HG02973 (cell line): ENCODE measurements around the gene MRPL45.
"Not testable (repeated sequence)": the region's sequence is repeated elsewhere in the genome, so short reads cannot be mapped to it uniquely, and the experiment has no call there.

ENCODE experiments used
- ATAC-seq: cut with Tn5 transposase; IDR thresholded peaks from one replicate; pipeline ENCODE4 v1.9.1; 2021; ENCODE audit warnings: moderate library complexity; ENCODE audit not compliant: unreplicated experiment

MRPL45 gene

DNA sequence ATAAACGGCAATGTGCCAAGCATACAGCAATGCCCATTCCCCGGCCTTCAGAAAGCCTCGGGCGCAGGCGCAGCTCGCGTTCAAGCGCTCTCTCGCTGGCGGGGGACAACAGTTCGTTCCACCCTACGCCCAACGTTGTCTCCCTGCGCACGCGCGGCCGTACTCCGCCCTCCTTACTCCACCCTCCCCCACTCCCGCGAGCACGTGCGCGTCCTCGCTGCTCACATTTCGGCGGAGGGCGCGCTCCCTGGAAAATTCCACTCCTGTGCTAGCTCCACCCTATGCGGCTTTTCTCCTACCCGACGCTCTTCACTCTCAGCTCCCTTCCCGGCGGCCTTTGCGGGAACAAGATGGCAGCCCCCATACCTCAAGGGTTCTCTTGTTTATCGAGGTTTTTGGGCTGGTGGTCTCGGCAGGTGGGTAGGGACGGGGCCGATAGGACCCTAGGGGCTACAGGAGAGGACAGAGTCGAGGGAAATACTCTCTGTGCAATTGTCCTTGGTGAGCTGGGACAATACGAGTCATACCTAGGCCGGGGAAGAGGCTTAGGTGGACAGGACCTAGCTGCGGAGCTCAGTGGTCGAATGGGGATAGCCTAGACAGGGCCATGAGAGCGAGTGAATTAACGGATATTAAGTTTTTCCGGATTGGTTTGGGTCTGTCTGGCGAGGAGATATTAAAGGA lies at the start of gene MRPL45:
Gene MRPL45, plus strand, starts transcription at position 335 of the 684 bp plus-strand sequence. Its CDS starts 16 bp downstream, at position 351.
- peak; percentile 90 for ATAC-seq

GRCh38 chr17:38253191-38253590 lies 43.8 kb upstream of the MRPL45 start:
- not testable (repeated sequence) for ATAC-seq

DNA sequence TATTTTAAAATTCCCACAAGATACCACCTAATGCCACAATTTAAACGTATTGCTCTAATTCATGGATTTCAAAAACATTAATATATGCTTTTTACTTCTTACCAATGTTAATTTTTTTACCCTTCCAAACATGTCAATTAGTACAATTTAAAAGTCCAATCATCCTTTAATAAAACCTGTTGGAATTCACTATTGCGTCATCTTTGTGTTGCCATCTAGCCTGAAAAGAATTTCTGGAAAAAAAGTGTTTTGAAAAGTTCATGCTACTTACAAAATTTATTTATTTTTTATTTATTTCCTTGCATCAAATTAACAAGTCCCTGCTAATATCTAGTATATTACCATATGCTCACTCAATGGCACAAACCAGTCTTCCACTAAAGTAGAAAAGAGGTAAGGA lies 42.6 kb upstream of the MRPL45 start:
- ATAC-seq: not testable (repeated sequence)

- peak; percentile 71 for ATAC-seq
Measured at GRCh38 chr17:38257013-38257621, 39.9 kb upstream of the MRPL45 start.

DNA sequence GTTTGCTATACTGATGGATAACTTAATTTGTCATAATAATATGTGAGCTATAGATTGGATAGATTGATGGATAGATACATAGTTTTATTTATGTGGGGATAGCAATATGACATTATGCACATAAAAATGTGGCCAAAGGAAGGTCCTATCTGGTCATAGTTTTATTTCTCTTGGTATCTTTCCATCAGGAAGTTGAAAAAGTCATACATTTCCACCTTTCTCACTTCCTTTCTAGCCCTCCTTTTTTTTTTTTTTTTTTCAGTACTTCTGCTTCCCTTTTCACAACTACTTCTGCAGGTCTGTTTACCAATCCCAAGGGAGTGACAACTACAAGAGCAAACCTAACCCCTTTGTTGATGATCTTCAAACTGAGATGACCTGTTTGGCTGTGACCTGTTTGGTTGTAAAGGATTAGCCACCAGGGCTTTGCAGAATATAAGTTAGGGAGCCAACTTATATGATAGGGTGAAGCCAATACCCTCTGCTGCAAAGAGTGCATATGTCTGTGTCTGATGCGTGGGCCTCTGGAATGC lies 30.9 kb upstream of the MRPL45 start:
- ATAC-seq: not testable (repeated sequence)

DNA sequence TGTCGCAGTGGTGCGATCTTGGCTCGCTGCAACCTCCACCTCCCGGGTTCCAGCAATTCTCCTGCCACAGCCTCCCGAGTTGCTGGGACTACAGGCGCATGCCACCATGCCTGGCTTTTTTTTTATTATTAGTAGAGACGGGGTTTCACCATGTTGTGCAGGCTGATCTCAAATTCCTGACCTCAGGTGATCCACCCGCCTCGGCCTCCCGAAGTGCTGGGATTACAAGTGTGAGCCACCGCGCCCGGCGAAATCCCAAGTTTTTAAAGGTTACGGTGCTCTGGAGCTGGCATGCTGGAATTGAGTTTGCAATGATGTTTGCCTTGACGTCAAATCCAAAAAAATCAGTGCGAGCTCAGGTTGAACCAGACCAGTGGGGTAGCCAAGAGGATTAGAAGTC lies 30.4 kb upstream of the MRPL45 start:
- ATAC-seq: not testable (repeated sequence)

DNA sequence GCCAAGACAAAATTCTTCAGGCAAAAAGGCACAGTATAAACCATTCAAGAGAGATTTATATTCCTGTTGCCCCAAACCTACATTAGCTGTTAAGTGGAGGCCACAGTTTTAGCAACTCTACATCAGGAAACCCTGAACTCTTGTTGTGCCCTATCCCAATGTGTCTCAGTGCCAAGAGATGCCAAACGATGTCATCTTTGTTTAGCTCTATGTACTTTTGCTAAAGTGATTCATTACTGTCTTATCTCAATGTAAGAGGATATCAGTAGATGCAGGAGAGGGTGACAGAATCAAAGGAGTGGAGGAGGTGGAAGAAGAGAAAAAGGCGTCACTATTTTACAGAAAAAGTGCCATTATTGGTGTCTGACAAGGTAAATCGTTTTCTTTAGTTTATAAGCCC lies 28.8 kb upstream of the MRPL45 start:
- ATAC-seq: not testable (repeated sequence)

GRCh38 chr17:38269045-38269444 lies 27.9 kb upstream of the MRPL45 start:
- ATAC-seq: not testable (repeated sequence)

DNA sequence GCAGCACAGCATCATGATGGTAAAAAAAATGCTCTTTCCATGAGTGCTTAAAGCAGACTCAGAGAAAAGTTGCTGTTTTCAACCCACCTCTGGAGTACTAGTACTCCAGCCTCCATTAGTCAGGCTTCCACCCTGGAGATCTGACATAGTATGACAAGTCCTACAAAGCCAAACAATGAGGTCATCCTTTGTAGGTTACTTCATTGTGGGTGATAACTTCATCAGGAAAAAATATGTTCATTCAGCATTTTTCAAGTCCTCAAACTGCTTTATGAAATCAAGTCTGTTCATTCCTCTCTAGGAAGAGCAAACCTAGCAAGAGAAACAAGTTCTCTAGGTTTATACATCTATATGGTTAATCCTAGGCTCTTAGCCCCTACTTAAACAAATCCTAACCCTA lies 27.4 kb upstream of the MRPL45 start:
- ATAC-seq: not testable (repeated sequence)

- not testable (repeated sequence) for ATAC-seq
Measured at GRCh38 chr17:38285994-38286393, 11.0 kb upstream of the MRPL45 start.

DNA sequence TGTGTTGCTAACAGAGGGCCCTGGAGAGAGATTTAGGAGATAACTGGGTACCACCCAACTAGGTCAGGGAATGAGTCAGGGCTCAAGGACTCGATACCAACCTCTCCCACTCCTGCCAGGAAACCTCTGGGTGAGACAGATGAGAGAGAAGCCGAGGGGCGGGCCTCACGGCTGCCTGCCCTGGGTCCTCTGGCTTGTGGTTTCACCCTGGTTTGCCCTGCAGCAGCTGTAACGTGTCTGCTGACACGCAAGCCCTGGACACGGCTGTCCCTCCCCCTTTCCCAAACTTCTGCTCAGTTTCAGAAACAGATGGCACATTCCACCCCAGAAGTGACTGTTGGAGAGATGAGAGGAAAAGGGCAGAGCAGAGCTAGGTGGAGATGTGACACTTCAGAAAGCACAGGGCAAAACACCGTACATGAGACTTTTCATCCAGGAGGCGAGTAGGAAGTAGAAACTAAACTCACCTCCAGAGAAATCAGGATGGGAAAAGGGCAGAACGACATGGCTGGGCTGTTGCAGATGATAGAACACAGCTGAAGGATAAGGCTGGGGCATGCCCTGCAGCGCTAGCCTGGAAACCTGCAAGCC lies 10.4 kb upstream of the MRPL45 start:
- not testable (repeated sequence) for ATAC-seq

DNA sequence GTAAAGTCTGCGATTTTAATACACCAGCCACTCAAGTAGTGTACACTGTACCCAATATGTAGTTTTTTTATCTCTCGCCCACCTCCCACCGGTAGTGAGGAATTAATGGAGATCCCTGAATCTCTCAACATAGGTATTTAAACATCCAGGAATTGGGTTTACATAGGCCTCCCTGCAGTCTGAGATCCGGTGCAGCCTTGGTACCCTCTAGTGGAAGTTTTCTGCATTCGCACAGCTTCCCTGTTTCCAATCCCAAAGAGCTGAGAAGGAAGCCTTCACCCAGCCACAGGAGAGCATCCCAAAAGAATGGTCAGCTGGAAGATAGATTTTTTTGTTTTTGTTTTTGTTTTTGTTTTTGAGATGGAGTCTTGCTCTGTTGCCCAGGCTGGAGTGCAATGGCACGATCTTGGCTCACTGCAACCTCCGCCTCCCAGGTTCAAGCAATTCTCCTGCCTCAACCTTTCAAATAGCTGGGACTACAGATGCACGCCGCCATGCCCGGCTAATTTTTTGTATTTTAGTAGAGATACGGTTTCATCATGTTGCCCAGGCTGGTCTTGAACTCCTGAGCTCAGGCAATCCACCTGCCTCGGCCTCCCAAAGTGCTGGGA lies 8.6 kb upstream of the MRPL45 start:
- ATAC-seq: not testable (repeated sequence)

DNA sequence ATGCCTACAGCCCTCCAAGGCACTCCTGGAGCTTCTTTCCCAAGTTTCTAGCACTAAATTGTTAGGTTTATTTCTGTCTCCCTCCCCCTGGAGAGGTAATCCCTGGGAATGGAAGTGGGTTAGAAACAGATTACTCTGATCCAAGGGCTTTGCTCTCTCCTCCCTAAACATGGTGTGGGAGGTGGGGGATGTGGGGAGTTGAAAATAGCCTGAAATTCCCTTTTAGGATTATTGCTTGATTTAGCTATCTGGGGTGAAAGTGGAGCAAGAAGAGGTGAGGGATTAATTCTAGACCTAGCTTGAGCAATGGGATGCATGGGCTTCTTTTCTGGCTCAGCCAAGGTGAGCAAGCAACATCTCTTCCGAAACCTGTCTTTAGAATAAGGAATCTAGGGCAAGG lies 7.2 kb upstream of the MRPL45 start:
- ATAC-seq: not testable (repeated sequence)

DNA sequence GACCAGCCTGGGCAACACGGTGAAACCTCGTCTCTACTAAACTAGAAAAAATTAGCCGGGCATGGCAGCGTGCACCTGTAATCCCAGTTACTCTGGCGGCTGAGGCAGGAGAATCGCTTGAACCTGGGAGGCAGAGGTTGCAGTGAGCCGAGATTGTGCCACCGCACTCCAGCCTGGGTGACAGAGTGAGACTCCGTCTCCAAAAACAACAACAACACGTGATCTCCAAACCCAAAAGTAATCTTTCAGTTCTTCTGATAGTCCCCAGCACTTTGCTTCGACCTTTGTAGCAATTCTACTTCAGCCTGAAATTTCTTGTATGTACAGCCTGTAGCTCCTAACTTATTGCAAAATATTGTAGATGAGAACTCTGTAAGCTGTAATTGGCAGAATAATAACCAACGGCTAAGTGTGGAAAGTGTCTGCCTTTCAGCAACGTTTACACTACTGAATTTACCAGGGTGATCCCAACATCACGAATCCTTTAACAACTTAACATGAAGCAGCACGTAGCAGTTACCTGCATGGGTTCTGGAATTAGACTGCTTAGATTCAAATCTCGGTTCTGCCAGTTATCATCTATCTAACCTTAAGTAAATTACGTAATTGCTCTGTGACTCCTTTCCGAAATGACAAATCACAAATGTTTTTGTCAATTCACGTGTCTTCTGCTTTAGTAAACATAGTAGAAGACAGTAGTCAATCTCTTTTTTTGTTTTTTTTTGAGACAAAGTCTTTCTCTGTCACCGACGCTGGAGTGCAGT lies 1.2 kb upstream of the MRPL45 start:
- not testable (repeated sequence) for ATAC-seq

DNA sequence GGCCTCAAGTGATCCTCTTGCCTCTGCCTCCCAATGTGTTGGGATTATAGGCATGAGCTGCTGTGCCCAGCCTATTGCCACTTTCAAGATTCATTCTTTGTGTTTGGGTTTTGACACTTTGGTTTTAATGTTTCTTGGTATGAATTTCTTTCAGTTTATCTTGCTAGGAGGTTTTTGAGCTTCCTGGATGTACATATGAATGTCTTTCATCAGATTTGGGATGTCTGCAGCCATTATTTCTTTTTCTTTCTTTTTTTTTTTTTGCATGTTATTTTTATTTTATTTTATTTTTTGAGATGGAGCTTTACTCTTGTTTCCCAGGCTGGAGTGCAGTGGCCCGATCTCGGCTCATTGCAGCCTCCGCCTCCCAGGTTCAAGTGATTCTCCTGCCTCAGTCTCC lies 18.5 kb downstream of the MRPL45 start:
- no peak for ATAC-seq

- no peak for ATAC-seq
Measured at GRCh38 chr17:38317081-38317480, 20.1 kb downstream of the MRPL45 start.

DNA sequence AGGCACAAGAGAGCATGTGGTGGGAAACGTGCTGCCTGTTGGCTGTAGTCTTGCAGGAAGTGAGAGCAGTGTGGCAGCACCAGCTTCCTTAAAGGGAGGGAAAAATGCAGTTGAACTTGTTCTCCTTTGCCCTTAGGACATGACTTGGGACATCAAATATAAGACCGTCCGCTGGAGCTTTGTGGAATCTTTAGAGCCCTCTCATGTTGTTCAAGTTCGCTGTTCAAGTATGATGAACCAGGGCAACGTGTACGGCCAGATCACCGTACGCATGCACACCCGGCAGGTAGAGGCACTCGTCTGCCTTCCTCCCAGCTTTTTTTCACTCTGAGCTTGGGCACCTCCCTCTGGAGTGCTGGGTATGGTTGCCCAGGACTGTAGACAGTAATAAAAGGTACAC lies 23.5 kb downstream of the MRPL45 start:
- ATAC-seq: no peak

DNA sequence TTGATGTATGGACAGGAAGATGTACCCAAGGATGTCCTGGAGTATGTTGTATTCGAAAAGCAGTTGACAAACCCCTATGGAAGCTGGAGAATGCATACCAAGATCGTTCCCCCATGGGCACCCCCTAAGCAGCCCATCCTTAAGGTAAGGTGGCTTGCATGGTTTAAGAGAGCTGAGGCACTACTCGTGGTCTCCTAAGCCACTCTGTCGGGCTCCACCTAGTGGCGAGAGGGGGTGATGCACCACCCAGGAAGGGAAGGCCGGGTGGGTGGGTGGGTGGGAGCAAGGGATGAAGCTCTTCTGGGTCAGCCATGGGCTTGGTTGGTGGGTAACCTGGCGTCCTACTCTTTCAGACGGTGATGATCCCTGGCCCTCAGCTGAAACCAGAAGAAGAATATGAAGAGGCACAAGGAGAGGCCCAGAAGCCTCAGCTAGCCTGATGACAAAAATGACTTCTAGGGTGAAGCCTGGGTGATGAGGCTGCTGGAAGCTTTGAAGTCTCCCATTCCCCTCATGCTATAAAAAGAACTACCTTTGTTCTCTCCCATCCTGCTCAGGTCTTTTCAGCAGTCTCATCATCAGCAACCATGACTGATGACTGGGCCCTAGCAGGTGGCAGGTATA lies 25.3 kb downstream of the MRPL45 start:
- ATAC-seq: no peak

DNA sequence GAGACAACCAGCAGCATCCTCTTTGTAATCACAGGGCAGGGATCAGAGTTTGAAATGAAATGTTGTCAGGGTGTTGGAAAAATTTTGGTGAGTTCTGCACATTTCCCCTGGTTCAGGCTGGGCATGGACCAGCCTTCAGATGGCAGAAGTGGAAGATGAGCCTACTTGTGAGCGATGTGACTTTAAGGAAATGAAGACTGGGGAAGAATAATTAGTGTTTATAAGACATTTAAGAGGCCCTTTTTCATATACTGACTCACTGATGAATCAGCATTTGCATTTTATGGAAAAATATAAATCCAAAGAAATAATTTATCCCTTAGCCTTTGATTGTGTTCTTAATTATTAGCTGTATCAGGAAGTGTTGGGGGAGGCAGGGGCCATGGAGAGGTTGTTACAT lies 25.9 kb downstream of the MRPL45 start:
- ATAC-seq: no peak

DNA sequence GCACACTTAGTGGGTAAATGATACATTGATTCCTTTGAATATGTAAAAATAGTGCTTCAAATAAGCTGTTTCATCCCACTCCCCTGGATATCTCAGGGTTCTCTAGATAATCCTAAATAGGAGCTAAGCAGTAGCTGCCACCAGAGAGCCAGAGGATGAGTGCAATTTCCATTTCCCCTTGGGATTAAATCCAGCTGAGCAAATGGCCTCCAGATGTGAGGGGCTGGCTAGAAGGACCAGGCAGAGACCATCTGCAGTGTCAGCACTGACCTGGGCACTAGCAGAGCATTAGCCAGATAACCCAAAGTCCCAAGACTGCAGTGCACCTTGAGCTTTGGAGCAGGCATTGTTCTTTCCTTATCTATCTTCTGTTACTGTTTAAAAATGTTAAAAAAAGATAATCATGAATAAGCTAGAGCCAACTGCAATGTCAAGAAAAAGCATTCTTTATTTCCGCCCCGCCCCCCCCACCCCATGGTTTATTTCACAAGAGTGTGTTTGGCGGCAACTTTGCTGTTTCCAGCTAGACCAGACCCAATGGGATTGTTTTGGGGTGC lies 27.3 kb downstream of the MRPL45 start:
- no peak for ATAC-seq
